Large intestine (tissue), 3 donors: ENCODE measurements around the gene OR2Y1. TPM values are rescaled to one million over a fixed set of nuclear protein-coding genes. Genes with fewer than 3 reads are reported as not detected.
"Not testable (repeated sequence)": the region's sequence is repeated elsewhere in the genome, so short reads cannot be mapped to it uniquely, and the experiment has no call there.

ENCODE experiments used
- DNase-seq, 2 donors: peaks; one replicate each; pipeline versions ENCODE4 v3.0.0 to v3.0.0-alpha.2; 2013
- H3K27ac ChIP-seq: one replicate; pipeline ENCODE4 v1.5.1; 2013; ENCODE audit warnings: low read length
- H3K27me3 ChIP-seq: 2 replicates; pipeline ENCODE4 v1.6.1; 2013; ENCODE audit warnings: low read length; ENCODE audit not compliant: control insufficient read depth, insufficient read depth
- H3K36me3 ChIP-seq: 2 replicates; pipeline ENCODE4 v1.6.1; 2013; ENCODE audit warnings: low read length; ENCODE audit not compliant: control insufficient read depth, insufficient read depth
- H3K4me1 ChIP-seq: one replicate; pipeline ENCODE4 v1.6.1; 2013; ENCODE audit warnings: low read length; ENCODE audit not compliant: control insufficient read depth, insufficient read depth
- H3K4me3 ChIP-seq: one replicate; pipeline ENCODE4 v1.5.1; 2013; ENCODE audit warnings: low read length
- H3K9me3 ChIP-seq: one replicate; pipeline ENCODE4 v1.6.1; 2013; ENCODE audit warnings: mild to moderate bottlenecking, low read depth, low read length, moderate library complexity; ENCODE audit not compliant: control insufficient read depth
- WGBS: methylation state at CpG from one replicate; pipeline ENCODE4 v1.1.5; 2013; ENCODE audit warnings: low lambda C conversion rate; ENCODE audit not compliant: insufficient coverage; 5-methylcytosine and 5-hydroxymethylcytosine counted together
- polyA plus RNA-seq: library from polyadenylated mRNA; unstranded; fragments of 120-200 nt; gene quantifications from one replicate; pipeline ENCODE4 v1.2.1, GENCODE V29; 2013

OR2Y1 gene
- polyA plus RNA-seq, 1 donor: not detected

DNA sequence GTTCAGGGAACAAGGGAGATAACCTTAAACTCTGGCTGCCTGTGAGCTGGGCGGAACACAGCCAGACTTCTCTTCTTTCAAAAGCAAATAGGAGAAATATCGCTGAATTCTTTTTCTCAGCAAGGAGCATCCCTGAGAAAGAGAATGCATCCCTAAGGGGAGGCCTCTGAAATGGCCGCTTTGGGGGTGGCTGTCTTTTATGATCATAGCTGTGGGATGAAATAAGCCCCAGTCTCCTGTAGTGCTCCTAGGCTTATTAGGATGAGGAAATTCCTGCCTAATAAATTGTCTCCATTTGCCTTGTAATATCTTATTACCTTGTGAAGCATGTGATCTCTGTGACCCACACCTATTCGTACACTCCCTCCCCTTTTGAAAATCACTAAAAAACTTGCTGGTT is 39.4 kb downstream of the OR2Y1 start:
- DNase-seq, H3K4me1 ChIP-seq, H3K9me3 ChIP-seq, H3K36me3 ChIP-seq, H3K4me3 ChIP-seq, H3K27me3 ChIP-seq, H3K27ac ChIP-seq: not testable (repeated sequence)
- no CpG with 5 or more reads among the region's 4 CpGs for WGBS

- no peak for DNase-seq
- Histone ChIP-seq H3K36me3 (no peaks in the 10 kb centered on the region), H3K27ac (no peak overlapping the region), H3K4me1 (no peaks in the 10 kb centered on the region), H3K27me3 (no peaks in the 10 kb centered on the region), H3K9me3 (no peaks in the 10 kb centered on the region), H3K4me3 (no peak overlapping the region)
- no CpG with 5 or more reads among the region's 1 CpG for WGBS
Measured at GRCh38 chr5:180699042-180699441, 40.8 kb downstream of the OR2Y1 start.

DNA sequence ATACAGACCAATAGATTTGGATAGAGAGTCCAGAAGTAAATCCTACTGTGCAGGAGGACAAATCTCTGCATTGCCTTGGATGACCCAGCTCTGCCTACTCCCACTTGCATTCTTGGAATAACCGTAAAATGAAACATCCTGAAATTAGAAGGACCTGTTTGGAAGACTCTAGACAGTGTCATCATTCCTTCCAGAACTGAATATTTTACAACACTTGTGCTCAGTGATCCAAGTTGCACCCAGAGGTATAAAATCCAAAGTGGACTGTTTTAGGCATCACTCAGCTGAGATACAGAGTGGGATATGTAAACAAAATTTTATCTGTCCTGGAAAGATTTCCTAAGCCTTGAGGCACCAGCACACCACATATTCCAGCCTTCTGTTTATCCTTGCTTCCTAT is 43.7 kb downstream of the OR2Y1 start:
- Histone ChIP-seq H3K27ac (no peak overlapping the region), H3K4me3 (no peak overlapping the region), H3K27me3 (peaks cover 9% of the 10 kb centered on the region), H3K9me3 (no peaks in the 10 kb centered on the region), H3K36me3 (no peaks in the 10 kb centered on the region), H3K4me1 (no peaks in the 10 kb centered on the region)
- no peak for DNase-seq
- no CpG with 5 or more reads among the region's 1 CpG for WGBS

DNA sequence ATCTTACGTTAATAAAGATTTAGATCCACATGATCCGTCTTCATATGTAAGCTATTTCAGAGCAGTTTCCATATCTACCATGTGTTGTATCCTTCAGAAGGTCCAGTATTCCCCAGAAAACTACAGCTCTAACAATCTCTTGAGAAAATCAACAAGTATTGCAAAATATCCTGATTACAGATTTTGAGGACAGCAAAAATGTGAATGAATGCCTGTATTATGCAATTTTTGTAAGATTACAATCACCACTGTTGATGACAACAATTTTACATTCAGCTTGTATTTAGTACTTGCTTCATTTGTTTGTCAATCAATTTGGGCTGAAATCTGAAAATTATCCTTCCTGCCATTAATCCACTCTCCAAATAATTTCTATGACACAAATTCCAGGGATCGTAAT is 47.4 kb downstream of the OR2Y1 start:
- no peak overlapping the region for H3K27ac ChIP-seq
- no peaks in the 10 kb centered on the region for H3K4me1 ChIP-seq
- WGBS: 60% methylated on average over 1 of the region's 3 CpGs
- H3K27me3 ChIP-seq: peaks cover 15% of the 10 kb centered on the region
- no peak for DNase-seq
- no peaks in the 10 kb centered on the region for H3K9me3 ChIP-seq
- H3K36me3 ChIP-seq: no peaks in the 10 kb centered on the region
- H3K4me3 ChIP-seq: no peak overlapping the region

GRCh38 chr5:180691046-180691445 is 48.8 kb downstream of the OR2Y1 start:
- H3K4me3 ChIP-seq: no peak overlapping the region

GRCh38 chr5:180690562-180690961 is 49.3 kb downstream of the OR2Y1 start:
- no CpG with 5 or more reads among the region's 6 CpGs for WGBS
- H3K27ac ChIP-seq: no peak overlapping the region
- H3K36me3 ChIP-seq: no peaks in the 10 kb centered on the region
- no peak overlapping the region for H3K4me3 ChIP-seq
- no peaks in the 10 kb centered on the region for H3K4me1 ChIP-seq
- no peak for DNase-seq
- H3K9me3 ChIP-seq: no peaks in the 10 kb centered on the region
- peaks cover 18% of the 10 kb centered on the region for H3K27me3 ChIP-seq

More at GRCh38 chr5:180691046-180691445, 48.8 kb downstream of the OR2Y1 start:
- H3K4me1 ChIP-seq: no peaks in the 10 kb centered on the region
- no CpG with 5 or more reads among the region's 6 CpGs for WGBS
- peaks cover 15% of the 10 kb centered on the region for H3K27me3 ChIP-seq
- H3K36me3 ChIP-seq: no peaks in the 10 kb centered on the region
- DNase-seq: no peak
- no peaks in the 10 kb centered on the region for H3K9me3 ChIP-seq
- no peak overlapping the region for H3K27ac ChIP-seq

DNA sequence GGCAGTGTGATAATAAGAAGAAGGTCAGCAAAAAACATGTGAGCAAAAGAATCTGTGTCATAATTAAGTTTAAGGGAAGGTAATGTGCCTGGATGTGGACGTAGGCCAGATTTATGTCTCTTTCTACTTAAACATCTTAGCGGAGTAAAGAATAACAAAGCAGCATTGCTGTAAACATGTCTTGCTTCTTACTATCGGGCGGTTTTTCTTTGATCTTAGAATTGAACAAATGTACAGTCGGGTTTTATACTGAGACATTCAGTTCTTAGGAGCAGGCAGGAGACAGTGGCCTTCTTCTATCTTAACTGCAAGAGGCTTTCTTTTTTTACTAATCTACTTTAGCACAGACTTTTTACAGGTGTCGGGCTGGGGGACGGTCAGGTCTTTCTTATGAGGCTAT is 50.1 kb downstream of the OR2Y1 start:
- peaks cover 18% of the 10 kb centered on the region for H3K27me3 ChIP-seq
- no peak overlapping the region for H3K27ac ChIP-seq
- H3K36me3 ChIP-seq: no peaks in the 10 kb centered on the region
- DNase-seq: no peak
- no peaks in the 10 kb centered on the region for H3K9me3 ChIP-seq
- 87% methylated on average over 3 of the region's 7 CpGs for WGBS
- no peaks in the 10 kb centered on the region for H3K4me1 ChIP-seq
- H3K4me3 ChIP-seq: no peak overlapping the region

Other genes with a start within 250 kb of the OR2Y1 start
- gene CNOT6, start 245.7 kb downstream of the OR2Y1 start, polyA plus RNA-seq: 31.8 TPM
- 0.25 TPM for gene SCGB3A1, start 148.6 kb downstream of the OR2Y1 start, polyA plus RNA-seq
- 10.2 TPM for gene FLT4, start 90.5 kb downstream of the OR2Y1 start, polyA plus RNA-seq
- gene MGAT1, start 62.7 kb upstream of the OR2Y1 start, polyA plus RNA-seq: 110 TPM
- 56.1 TPM for gene ZFP62, start 121.2 kb upstream of the OR2Y1 start, polyA plus RNA-seq
- gene BTNL8, start 159.1 kb upstream of the OR2Y1 start, polyA plus RNA-seq: 135 TPM
- 158 TPM for gene BTNL3, start 248.8 kb upstream of the OR2Y1 start, polyA plus RNA-seq